Stomach (tissue), 9 donors: ENCODE results near the gene PCK2. TPM values are rescaled to one million over a fixed set of nuclear protein-coding genes. Genes with fewer than 3 reads are reported as not detected.
"Not testable (repeated sequence)": the region's sequence is repeated elsewhere in the genome, so short reads cannot be mapped to it uniquely, and the experiment has no call there.

ENCODE experiments used
- DNase-seq, 2 donors: peaks; one replicate each; pipeline versions ENCODE4 v3.0.0 to v3.0.0-alpha.2; 2013 to 2019
- H3K27ac ChIP-seq, 5 donors: fragments of 200-600 bp in 4 of 5; sonication (generic) in 4 of 5; one replicate each; pipeline ENCODE4 v1.5.1; 2013 to 2019; ENCODE audit warnings: mild to moderate bottlenecking in 1 of 5, moderate library complexity in 1 of 5
- H3K27me3 ChIP-seq, 3 donors: fragments of 200-600 bp; sonication (generic); one replicate each; pipeline ENCODE4 v1.5.1; 2017 to 2019; ENCODE audit warnings: mixed run types in 1 of 3
- H3K36me3 ChIP-seq, 4 donors: fragments of 200-600 bp; sonication (generic); 1 replicate in 3 of 4; 2 replicates in 1 of 4; pipeline ENCODE4 v1.5.1; 2016 to 2019
- H3K4me1 ChIP-seq, 4 donors: fragments of 200-600 bp; sonication (generic); one replicate each; pipeline ENCODE4 v1.5.1; 2016 to 2019
- H3K4me3 ChIP-seq, 4 donors: fragments of 200-600 bp; sonication (generic) in 3 of 4; one replicate each; pipeline ENCODE4 v1.5.1; 2016 to 2019; ENCODE audit warnings: mild to moderate bottlenecking in 1 of 4
- H3K9me3 ChIP-seq, 4 donors: fragments of 200-600 bp; sonication (generic); one replicate each; pipeline ENCODE4 v1.5.1; 2016 to 2019
- CTCF ChIP-seq, 7 experiments: fragments of 450-650 bp in 4 of 7; fragments of 200-600 bp in 3 of 7; sonication (generic) in 3 of 7; IDR thresholded peaks; one replicate each; pipeline ENCODE4 v1.5.1; 2016 to 2019; ENCODE audit warnings: antibody characterized with exemption in 7 of 7, control low read depth in 2 of 7, mild to moderate bottlenecking in 1 of 7
- EP300 ChIP-seq: sonication (generic); formaldehyde crosslinking; IDR thresholded peaks from one replicate; pipeline ENCODE4 v1.6.1; 2017; ENCODE audit warnings: antibody characterized with exemption
- POLR2A ChIP-seq, 4 donors: fragments of 450-650 bp; IDR thresholded peaks; one replicate each; pipeline ENCODE4 v1.6.1; 2016; ENCODE audit warnings: antibody characterized with exemption in 4 of 4, control low read depth in 2 of 4, mild to moderate bottlenecking in 1 of 4, moderate library complexity in 1 of 4
- POLR2AphosphoS5 ChIP-seq, 3 donors: sonication (generic); formaldehyde crosslinking; IDR thresholded peaks; one replicate each; pipeline ENCODE4 v1.6.1; 2016; ENCODE audit warnings: antibody characterized with exemption in 3 of 3
- WGBS, 5 donors: extraction: QIAGEN DNeasy Blood & Tissue Kit in 3 of 5; methylation state at CpG; one replicate each; pipeline versions ENCODE4 v1.1.5 to v1.1.7; 2013 to 2018; 5-methylcytosine and 5-hydroxymethylcytosine counted together
- intact Hi-C: fragments of 100-400 bp; cut with DNase I; formaldehyde crosslinking; loops from one replicate; pipeline ENCODE4 v1.15.1; 2023; ENCODE audit warnings: low total_unique reads
- polyA plus RNA-seq, 3 donors: library from polyadenylated mRNA; stranded (reverse); fragments of 200-250 nt; gene quantifications; one replicate each; pipeline ENCODE4 v1.2.3, GENCODE V29; 2013
- total RNA-seq, 5 donors: library from RNA; depleted of rRNA; stranded (reverse); fragments of >200 nt; gene quantifications; one replicate each; pipeline versions ENCODE4 v1.1.0 to v1.2.3, GENCODE V29; 2014 to 2016
- donor health status: healthy with polysubstance abuse.
- donor health status: Bipolar disorder and iron deficiency.
- donor health status: healthy.

PCK2 gene
- total and polyA plus RNA-seq, 8 donors: 2.3 to 168 (median 14.6) TPM

- Histone ChIP-seq H3K4me1 (peaks cover 0 to 7% (median 6%) of the 10 kb centered on the region in 4 donors), H3K27me3 (no peaks in the 10 kb centered on the region), H3K4me3 (no peak overlapping the region), H3K9me3 (no peaks in the 10 kb centered on the region), H3K27ac (no peak overlapping the region), H3K36me3 (peaks cover 0 to 60% (median 47%) of the 10 kb centered on the region in 4 donors)
- no peak for DNase-seq
- intact Hi-C loops: loop anchor here (10.0 kb wide), 1 partner anchor 48 kb away; the partner anchor contains the start of gene CARMIL3
- WGBS, 5 donors: 69 to 87% (median 81%) methylated on average over 7 of the region's 7 CpGs
- no peak for TF ChIP-seq CTCF (IDR thresholded peaks at IDR 0.05)
- TF ChIP-seq POLR2A (IDR thresholded peaks at IDR 0.05): no peak
- no peak for TF ChIP-seq EP300
- TF ChIP-seq POLR2AphosphoS5 (IDR thresholded peaks at IDR 0.05): no peak
Observed at GRCh38 chr14:24102357-24103048, 8.4 kb downstream of the PCK2 start.

GRCh38 chr14:24103451-24103850 lies 9.3 kb downstream of the PCK2 start:
- TF ChIP-seq POLR2A (IDR thresholded peaks at IDR 0.05) (no peak), POLR2AphosphoS5 (IDR thresholded peaks at IDR 0.05) (no peak), CTCF (IDR thresholded peaks at IDR 0.05) (no peak), EP300 (no peak)
- Histone ChIP-seq H3K4me3 (no peak overlapping the region), H3K27ac (no peak overlapping the region), H3K27me3 (no peaks in the 10 kb centered on the region), H3K36me3 (peaks cover 0 to 53% (median 40%) of the 10 kb centered on the region in 4 donors), H3K4me1 (peaks cover 0 to 10% (median 6%) of the 10 kb centered on the region in 4 donors), H3K9me3 (no peaks in the 10 kb centered on the region)
- intact Hi-C loops: loop anchor here (10.0 kb wide), 1 partner anchor 49 kb away; the partner anchor contains the start of gene CARMIL3
- WGBS, 5 donors: 93 to 97% (median 95%) methylated on average over 12 to 13 of the region's 13 CpGs
- no peak for DNase-seq

GRCh38 chr14:24105609-24106239 lies 11.6 kb downstream of the PCK2 start:
- not testable (repeated sequence) for DNase-seq, H3K4me3 ChIP-seq, H3K27me3 ChIP-seq, H3K9me3 ChIP-seq, H3K27ac ChIP-seq
- intact Hi-C loops: loop anchor here (10.0 kb wide), 1 partner anchor 51 kb away; the partner anchor contains the start of gene CARMIL3
- Histone ChIP-seq H3K36me3 (peaks cover 0 to 31% (median 20%) of the 10 kb centered on the region in 4 donors), H3K4me1 (peaks cover 5 to 15% (median 8%) of the 10 kb centered on the region in 4 donors)
- 84 to 93% (median 91%) methylated on average over 8 of the region's 8 CpGs for WGBS, 5 donors

- peaks cover 0 to 22% (median 16%) of the 10 kb centered on the region in 4 donors for H3K36me3 ChIP-seq
- H3K27ac ChIP-seq: no peak overlapping the region
- H3K9me3 ChIP-seq: no peaks in the 10 kb centered on the region
- no peak overlapping the region for H3K4me3 ChIP-seq
- intact Hi-C loops: loop anchor here (10.0 kb wide), 1 partner anchor 52 kb away; the partner anchor contains the start of gene CARMIL3
- peaks cover 5 to 19% (median 13%) of the 10 kb centered on the region in 4 donors for H3K4me1 ChIP-seq
- 67 to 79% (median 74%) methylated on average over 4 of the region's 4 CpGs for WGBS, 5 donors
- TF ChIP-seq EP300: no peak
- no peak for TF ChIP-seq POLR2AphosphoS5 (IDR thresholded peaks at IDR 0.05)
- TF ChIP-seq POLR2A (IDR thresholded peaks at IDR 0.05): no peak
- no peak for TF ChIP-seq CTCF (IDR thresholded peaks at IDR 0.05)
- no peaks in the 10 kb centered on the region for H3K27me3 ChIP-seq
- DNase-seq: no peak
Observed at GRCh38 chr14:24106672-24107271, 12.7 kb downstream of the PCK2 start.
